Endothelial cell of umbilical vein (primary cell): ENCODE measurements around the gene TBC1D4. TPM values are rescaled to one million over a fixed set of nuclear protein-coding genes. Genes with fewer than 3 reads are reported as not detected.

Source experiments
- BruUV-seq: library from RNA; stranded (reverse); fragments of 400-500 nt; replicated peaks from 2 replicates; lab custom pipeline; 2021; lab: Mats Ljungman, UMichigan
- CTCF ChIA-PET: fragments of 300-600, 350-600 bp; sonication (Branson Sonifier 250); formaldehyde crosslinking; loops from one replicate; lab custom pipeline; 2021; ENCODE audit warnings: antibody characterized with exemption, inconsistent platforms; lab: Charles Lee
- POLR2A ChIA-PET: fragments of 300-600, 350-600 bp; sonication (Branson Sonifier 250); formaldehyde crosslinking; loops from one replicate; lab custom pipeline; 2021; ENCODE audit warnings: antibody characterized with exemption, inconsistent platforms; lab: Charles Lee
- DNase-seq: peaks from one replicate; pipeline ENCODE4 v3.0.0-alpha.2; 2011; ENCODE audit warnings: low read depth, low spot score
- FAIRE-seq: peaks from 2 replicates; lab custom pipeline; 2011; peaks lifted over from hg19 to GRCh38; lab: Jason Lieb, UNC
- H2AFZ ChIP-seq: 2 replicates; pipeline ENCODE4 v1.6.0; 2012; ENCODE audit warnings: low read depth, low read length, control low read depth, inconsistent platforms
- H3K27ac ChIP-seq: 2 replicates; pipeline ENCODE4 v1.5.1; 2011; ENCODE audit warnings: low read depth, mild to moderate bottlenecking, control low read depth, low read length, moderate library complexity; ENCODE audit not compliant: insufficient read depth
- H3K27me3 ChIP-seq, 2 experiments: 2 replicates each; pipeline versions ENCODE4 v1.6.0 to v1.6.1; 2011; ENCODE audit warnings: low read length in 2 of 2, mixed read lengths in 1 of 2; ENCODE audit not compliant: control insufficient read depth in 2 of 2, insufficient read depth in 2 of 2
- H3K36me3 ChIP-seq, 2 experiments: 2 replicates in 1 of 2; 3 replicates in 1 of 2; pipeline ENCODE4 v1.5.1; 2011; ENCODE audit warnings: low read length in 2 of 2, mild to moderate bottlenecking in 1 of 2, moderate library complexity in 1 of 2; ENCODE audit not compliant: control insufficient read depth in 2 of 2, insufficient read depth in 2 of 2; ENCODE audit errors: extremely low read depth in 1 of 2
- H3K4me1 ChIP-seq: 3 replicates; pipeline ENCODE4 v1.5.1; 2011; ENCODE audit warnings: mild to moderate bottlenecking, low read length; ENCODE audit not compliant: control insufficient read depth, insufficient read depth; ENCODE audit errors: extremely low read depth
- H3K4me2 ChIP-seq: 2 replicates; pipeline ENCODE4 v1.6.1; 2011; ENCODE audit warnings: low read length, control low read depth, mixed read lengths; ENCODE audit not compliant: insufficient read depth
- H3K4me3 ChIP-seq, 3 experiments: fragments of 200-600 bp in 1 of 3; sonication (generic), shearing (Covaris generic) in 1 of 3; replicated peaks in 1 of 3; 2 replicates each; pipeline ENCODE4 v1.5.1; 2011 to 2016; ENCODE audit warnings: control low read depth in 3 of 3, low read length in 3 of 3, mild to moderate bottlenecking in 2 of 3, inconsistent platforms in 1 of 3, low read depth in 1 of 3, moderate library complexity in 1 of 3; ENCODE audit not compliant: insufficient read depth in 1 of 3
- H3K79me2 ChIP-seq: 2 replicates; pipeline ENCODE4 v1.6.0; 2012; ENCODE audit warnings: low read length, inconsistent platforms; ENCODE audit not compliant: control insufficient read depth, insufficient read depth
- H3K9ac ChIP-seq: replicated peaks from 2 replicates; pipeline ENCODE3; 2011; ENCODE audit warnings: low read length, control low read depth; ENCODE audit not compliant: insufficient read depth; ENCODE audit errors: extremely low read depth
- H3K9me1 ChIP-seq: replicated peaks from 3 replicates; pipeline ENCODE4 v1.6.0; 2011; ENCODE audit warnings: mild to moderate bottlenecking, low read length; ENCODE audit not compliant: control insufficient read depth, insufficient read depth; ENCODE audit errors: extremely low read depth
- H3K9me3 ChIP-seq: replicated peaks from 2 replicates; pipeline ENCODE4 v1.5.1; 2012; ENCODE audit warnings: low read length, inconsistent platforms; ENCODE audit not compliant: control insufficient read depth, insufficient read depth
- H4K20me1 ChIP-seq: replicated peaks from 2 replicates; pipeline ENCODE3; 2011; ENCODE audit warnings: mild to moderate bottlenecking, low read length; ENCODE audit not compliant: control insufficient read depth, insufficient read depth; ENCODE audit errors: extremely low read depth
- EZH2 ChIP-seq: IDR thresholded peaks from 2 replicates; pipeline ENCODE4 v1.6.1; 2012; ENCODE audit warnings: borderline replicate concordance, low read depth, mild to moderate bottlenecking, moderate library complexity, low read length, inconsistent platforms; ENCODE audit not compliant: severe bottlenecking
- FOS ChIP-seq: IDR thresholded peaks from 2 replicates; pipeline ENCODE4 v1.6.1; 2011; ENCODE audit warnings: mild to moderate bottlenecking, low read length, moderate library complexity, borderline replicate concordance; ENCODE audit not compliant: insufficient read depth
- GATA2 ChIP-seq: IDR thresholded peaks from 2 replicates; pipeline ENCODE4 v1.7.0; 2011; ENCODE audit warnings: low read depth, mild to moderate bottlenecking, moderate library complexity, mixed read lengths, low read length; ENCODE audit not compliant: insufficient read length, insufficient read depth
- JUN ChIP-seq: IDR thresholded peaks from 2 replicates; pipeline ENCODE4 v1.6.1; 2011; ENCODE audit warnings: borderline replicate concordance, low read depth; ENCODE audit not compliant: insufficient read length, insufficient read depth
- MYC ChIP-seq: IDR thresholded peaks from one replicate; pipeline ENCODE4 v1.6.1; 2011; ENCODE audit warnings: mild to moderate bottlenecking, low read depth, low read length
- POLR2A ChIP-seq: IDR thresholded peaks from 2 replicates; pipeline ENCODE4 v1.6.1; 2012; ENCODE audit warnings: low read depth, mild to moderate bottlenecking, control low read depth, low read length
- POLR2AphosphoS5 ChIP-seq: IDR thresholded peaks from 2 replicates; pipeline ENCODE4 v1.6.1; 2012; ENCODE audit warnings: low read depth, mild to moderate bottlenecking, control low read depth, low read length, moderate library complexity; ENCODE audit not compliant: insufficient read depth
- dilution Hi-C: fragments of 300-500 bp; cut with MboI; formaldehyde crosslinking; loops from one replicate; pipeline ENCODE4 v1.15.0; 2019; ENCODE audit warnings: low sequenced_read_pairs; ENCODE audit not compliant: extremely low pct_ligation_motif_present
- intact Hi-C: fragments of 100-400 bp; cut with micrococcal nuclease; formaldehyde crosslinking; loops from one replicate; pipeline ENCODE4 v1.10.0; 2022
- polyA plus RNA-seq, 4 experiments: library from polyadenylated mRNA; depleted of rRNA in 3 of 4; stranded (reverse) in 3 of 4; unstranded in 1 of 4; fragments of >200 nt; gene quantifications; 2 replicates each; pipeline versions ENCODE4 v1.2.1 to v1.2.3, GENCODE V29; 2011 to 2012; ENCODE audit warnings: missing spikeins in 1 of 4
- total RNA-seq: library from RNA; stranded (reverse); gene quantifications from 2 replicates; pipeline ENCODE4 v1.2.3, GENCODE V29; 2021
- TF ChIP-seq, protein P1 (sequence below), 2 donors: IDR thresholded peaks; 1 replicate in 1 of 2; 2 replicates in 1 of 2; pipeline ENCODE4 v1.5.1; 2011; ENCODE audit warnings: low read length in 2 of 2, mild to moderate bottlenecking in 2 of 2, moderate library complexity in 2 of 2, control low read depth in 1 of 2, inconsistent platforms in 1 of 2, low read depth in 1 of 2; ENCODE audit not compliant: insufficient read depth in 1 of 2; ENCODE audit errors: extremely low read depth in 1 of 2
- TF ChIP-seq, protein P2 (sequence below): IDR thresholded peaks from 2 replicates; pipeline ENCODE4 v1.6.1; 2011; ENCODE audit not compliant: insufficient read depth, insufficient read length

Gene TBC1D4
- total and polyA plus RNA-seq, 2 donors (not counting 3 experiments of a cell fraction or from before 2014, with no cell fraction given) = 58.3 to 81.0 TPM

DNA sequence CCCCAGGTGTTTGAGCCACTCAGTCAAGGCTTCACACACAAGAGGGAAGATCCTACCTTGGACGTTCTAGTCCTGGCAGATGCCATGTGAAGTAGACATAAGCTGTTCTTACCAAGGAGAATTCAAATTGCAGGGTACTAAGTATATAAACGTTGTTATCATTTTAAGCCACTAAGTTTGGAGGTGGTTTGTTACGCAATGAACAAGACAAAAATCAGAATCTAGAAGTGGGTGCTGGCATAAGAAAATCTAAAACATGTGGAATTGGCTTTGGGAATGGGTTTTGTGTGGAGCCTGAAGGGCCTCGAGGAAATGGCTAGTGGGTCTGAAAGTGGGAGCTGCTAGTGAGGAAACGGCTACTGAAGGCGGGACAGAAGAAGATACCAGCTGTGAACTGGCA lies 83.9 kb downstream of the TBC1D4 start:
- dilution Hi-C loops (no loop called here), intact Hi-C loops (no loop called here)
- no peaks in the 10 kb centered on the region for H3K9me3 ChIP-seq
- H3K27ac ChIP-seq = no peak overlapping the region
- no peaks in the 10 kb centered on the region for H3K9me1 ChIP-seq
- DNase-seq (no peak), FAIRE-seq (no peak)
- no peaks in the 10 kb centered on the region for H3K36me3 ChIP-seq
- H4K20me1 ChIP-seq = no peaks in the 10 kb centered on the region
- no peak overlapping the region for H3K9ac ChIP-seq
- no peak for TF ChIP-seq FOS
- no peak for TF ChIP-seq MYC
- TF ChIP-seq POLR2A = no peak
- TF ChIP-seq, protein P1, sequence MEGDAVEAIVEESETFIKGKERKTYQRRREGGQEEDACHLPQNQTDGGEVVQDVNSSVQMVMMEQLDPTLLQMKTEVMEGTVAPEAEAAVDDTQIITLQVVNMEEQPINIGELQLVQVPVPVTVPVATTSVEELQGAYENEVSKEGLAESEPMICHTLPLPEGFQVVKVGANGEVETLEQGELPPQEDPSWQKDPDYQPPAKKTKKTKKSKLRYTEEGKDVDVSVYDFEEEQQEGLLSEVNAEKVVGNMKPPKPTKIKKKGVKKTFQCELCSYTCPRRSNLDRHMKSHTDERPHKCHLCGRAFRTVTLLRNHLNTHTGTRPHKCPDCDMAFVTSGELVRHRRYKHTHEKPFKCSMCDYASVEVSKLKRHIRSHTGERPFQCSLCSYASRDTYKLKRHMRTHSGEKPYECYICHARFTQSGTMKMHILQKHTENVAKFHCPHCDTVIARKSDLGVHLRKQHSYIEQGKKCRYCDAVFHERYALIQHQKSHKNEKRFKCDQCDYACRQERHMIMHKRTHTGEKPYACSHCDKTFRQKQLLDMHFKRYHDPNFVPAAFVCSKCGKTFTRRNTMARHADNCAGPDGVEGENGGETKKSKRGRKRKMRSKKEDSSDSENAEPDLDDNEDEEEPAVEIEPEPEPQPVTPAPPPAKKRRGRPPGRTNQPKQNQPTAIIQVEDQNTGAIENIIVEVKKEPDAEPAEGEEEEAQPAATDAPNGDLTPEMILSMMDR (IDR thresholded peaks at IDR 0.05; ENCODE audit: extremely low read depth in 1 of 2, insufficient read depth in 1 of 2, low read depth in 1 of 2, low read length in 2 of 2) = no peak
- TF ChIP-seq, protein P2, sequence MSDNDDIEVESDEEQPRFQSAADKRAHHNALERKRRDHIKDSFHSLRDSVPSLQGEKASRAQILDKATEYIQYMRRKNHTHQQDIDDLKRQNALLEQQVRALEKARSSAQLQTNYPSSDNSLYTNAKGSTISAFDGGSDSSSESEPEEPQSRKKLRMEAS = no peak
- TF ChIP-seq EZH2 = no peak
- TF ChIP-seq POLR2AphosphoS5 = no peak
- no peak for TF ChIP-seq GATA2
- no peak for TF ChIP-seq JUN
- ChIA-PET CTCF (interaction anchor here (0.7 to 1.0 kb wide), 2 partner anchors 10 to 18 kb away, joined by 3 read pairs; no protein-coding TSS in a partner anchor), POLR2A (no interaction called here)
- no peaks in the 10 kb centered on the region for H3K79me2 ChIP-seq
- H2AFZ ChIP-seq = no peak overlapping the region
- H3K27me3 ChIP-seq = no peaks in the 10 kb centered on the region
- no peak overlapping the region for H3K4me2 ChIP-seq
- H3K4me1 ChIP-seq = no peaks in the 10 kb centered on the region
- no peak overlapping the region for H3K4me3 ChIP-seq
- no TSS peak for BruUV-seq
